IMR-90 (cell line): ENCODE data around the gene DISC1. TPM values are rescaled to one million over a fixed set of nuclear protein-coding genes. Genes with fewer than 3 reads are reported as not detected.

Experiments
- ATAC-seq: fragments of 200-7000 bp; cut with Tn5 transposase; 2 replicates; pipeline ENCODE4 v1.9.1; 2020; ENCODE audit warnings: low read depth, mild to moderate bottlenecking, moderate library complexity
- BruUV-seq: library from RNA; stranded (reverse); fragments of 400-500 nt; replicated peaks from 2 replicates; lab custom pipeline; 2021; lab: Mats Ljungman, UMichigan
- CTCF ChIA-PET: fragments of 300-600 bp; formaldehyde crosslinking; extraction: SDS; loops from one replicate; lab custom pipeline; 2021; ENCODE audit warnings: antibody characterized with exemption; lab: Yijun Ruan, JAX
- POLR2A ChIA-PET: fragments of 300-600 bp; sonication (Branson Sonifier 250); formaldehyde crosslinking; loops from one replicate; lab custom pipeline; 2022; ENCODE audit warnings: antibody characterized with exemption; ENCODE audit not compliant: unreplicated experiment; lab: Charles Lee
- DNase-seq: peaks from one replicate; pipeline ENCODE4 v3.0.0; 2013
- H2AFZ ChIP-seq: replicated peaks from 2 replicates; pipeline ENCODE3; 2013; ENCODE audit warnings: low read length, mild to moderate bottlenecking; ENCODE audit not compliant: poor library complexity
- H2AK5ac ChIP-seq: 2 replicates; pipeline ENCODE4 v1.6.1; 2013; ENCODE audit warnings: low read depth, low read length, inconsistent platforms
- H2AK9ac ChIP-seq: replicated peaks from 2 replicates; pipeline ENCODE3; 2013; ENCODE audit warnings: mild to moderate bottlenecking, low read depth, low read length, moderate library complexity; ENCODE audit not compliant: poor library complexity
- H2BK120ac ChIP-seq: 2 replicates; pipeline ENCODE4 v1.6.1; 2013; ENCODE audit warnings: low read depth, low read length, inconsistent platforms
- H2BK15ac ChIP-seq: 3 replicates; pipeline ENCODE4 v1.6.1; 2013; ENCODE audit warnings: low read depth, low read length, inconsistent platforms
- H2BK20ac ChIP-seq: 2 replicates; pipeline ENCODE4 v1.6.1; 2013; ENCODE audit warnings: low read depth, mild to moderate bottlenecking, inconsistent platforms, low read length, moderate library complexity
- H2BK5ac ChIP-seq: 2 replicates; pipeline ENCODE4 v1.6.1; 2013; ENCODE audit warnings: mild to moderate bottlenecking, low read depth, low read length, inconsistent platforms; ENCODE audit not compliant: poor library complexity, severe bottlenecking
- H3K14ac ChIP-seq: replicated peaks from 2 replicates; pipeline ENCODE4 v1.6.1; 2013; ENCODE audit warnings: low read depth, low read length, inconsistent platforms
- H3K18ac ChIP-seq: 2 replicates; pipeline ENCODE4 v1.6.1; 2013; ENCODE audit warnings: low read depth, low read length, control low read depth
- H3K23ac ChIP-seq: 2 replicates; pipeline ENCODE4 v1.6.1; 2013; ENCODE audit warnings: low read depth, low read length, inconsistent platforms
- H3K27ac ChIP-seq: 2 replicates; pipeline ENCODE4 v1.5.1; 2013; ENCODE audit warnings: mild to moderate bottlenecking, control low read depth, low read length; ENCODE audit not compliant: insufficient read depth
- H3K27me3 ChIP-seq: 2 replicates; pipeline ENCODE4 v1.6.1; 2013; ENCODE audit warnings: low read length; ENCODE audit not compliant: control insufficient read depth, insufficient read depth
- H3K36me3 ChIP-seq: 2 replicates; pipeline ENCODE4 v1.6.1; 2013; ENCODE audit warnings: low read length, mixed read lengths; ENCODE audit not compliant: control insufficient read depth, insufficient read depth
- H3K4ac ChIP-seq: 2 replicates; pipeline ENCODE4 v1.6.1; 2013; ENCODE audit warnings: low read depth, low read length, inconsistent platforms
- H3K4me1 ChIP-seq: 2 replicates; pipeline ENCODE4 v1.6.1; 2013; ENCODE audit warnings: low read length, mixed read lengths; ENCODE audit not compliant: control insufficient read depth, insufficient read depth
- H3K4me2 ChIP-seq: 2 replicates; pipeline ENCODE4 v1.6.1; 2013; ENCODE audit warnings: low read depth, mild to moderate bottlenecking, control low read depth, low read length, moderate library complexity
- H3K4me3 ChIP-seq: 2 replicates; pipeline ENCODE4 v1.5.1; 2013; ENCODE audit warnings: low read depth, mild to moderate bottlenecking, control low read depth, low read length, moderate library complexity; ENCODE audit not compliant: insufficient read depth
- H3K56ac ChIP-seq: 2 replicates; pipeline ENCODE4 v1.6.1; 2013; ENCODE audit warnings: low read length, inconsistent platforms; ENCODE audit not compliant: insufficient read depth; ENCODE audit errors: extremely low read depth
- H3K79me1 ChIP-seq, 2 experiments: 2 replicates each; pipeline ENCODE4 v1.6.1; 2013; ENCODE audit warnings: low read length in 2 of 2, inconsistent platforms in 1 of 2, low read depth in 1 of 2
- H3K9ac ChIP-seq: 2 replicates; pipeline ENCODE4 v1.6.1; 2013; ENCODE audit warnings: low read depth, low read length, control low read depth
- H3K9me1 ChIP-seq: 2 replicates; pipeline ENCODE4 v1.6.1; 2013; ENCODE audit warnings: low read length, inconsistent platforms; ENCODE audit not compliant: insufficient read depth
- H3K9me3 ChIP-seq: 2 replicates; pipeline ENCODE4 v1.6.1; 2013; ENCODE audit warnings: low read length; ENCODE audit not compliant: control insufficient read depth, insufficient read depth
- H4K20me1 ChIP-seq: 2 replicates; pipeline ENCODE4 v1.6.1; 2013; ENCODE audit warnings: low read length, inconsistent platforms; ENCODE audit not compliant: insufficient read depth
- H4K5ac ChIP-seq: 2 replicates; pipeline ENCODE4 v1.6.1; 2013; ENCODE audit warnings: mild to moderate bottlenecking, low read depth, low read length, control low read depth
- H4K8ac ChIP-seq, 2 experiments: 2 replicates each; pipeline ENCODE4 v1.6.1; 2013; ENCODE audit warnings: low read depth in 2 of 2, low read length in 2 of 2, control low read depth in 1 of 2, inconsistent platforms in 1 of 2
- H4K91ac ChIP-seq: 2 replicates; pipeline ENCODE4 v1.6.1; 2013; ENCODE audit warnings: low read depth, low read length, inconsistent platforms; ENCODE audit not compliant: insufficient read depth
- BHLHE40 ChIP-seq: fragments of 150-350 bp; IDR thresholded peaks from 2 replicates; pipeline ENCODE4 v1.6.1; 2016; ENCODE audit warnings: mild to moderate bottlenecking, low read depth, low read length
- CEBPB ChIP-seq: IDR thresholded peaks from 2 replicates; pipeline ENCODE4 v1.6.1; 2012; ENCODE audit warnings: low read depth, low read length, improper control_type of control experiment
- CHD1 ChIP-seq: IDR thresholded peaks from 2 replicates; pipeline ENCODE4 v1.6.1; 2012; ENCODE audit warnings: low read depth, low read length, improper control_type of control experiment
- MAFK ChIP-seq: IDR thresholded peaks from 2 replicates; pipeline ENCODE4 v1.6.1; 2012; ENCODE audit warnings: low read depth, low read length, improper control_type of control experiment
- MAZ ChIP-seq: IDR thresholded peaks from 2 replicates; pipeline ENCODE4 v1.6.1; 2012; ENCODE audit warnings: low read depth, mild to moderate bottlenecking, low read length, improper control_type of control experiment, moderate library complexity, borderline replicate concordance
- MXI1 ChIP-seq: IDR thresholded peaks from 2 replicates; pipeline ENCODE4 v1.6.1; 2012; ENCODE audit warnings: low read depth, mild to moderate bottlenecking, low read length, moderate library complexity, borderline replicate concordance
- NFE2L2 ChIP-seq: fragments of 150-350 bp; IDR thresholded peaks from 2 replicates; pipeline ENCODE4 v1.6.1; 2016; ENCODE audit warnings: low read depth, mild to moderate bottlenecking, low read length
- POLR2A ChIP-seq: IDR thresholded peaks from 2 replicates; pipeline ENCODE4 v1.6.1; 2012; ENCODE audit warnings: mild to moderate bottlenecking, low read depth, low read length
- RAD21 ChIP-seq: IDR thresholded peaks from 2 replicates; pipeline ENCODE4 v1.6.1; 2012; ENCODE audit warnings: low read length, improper control_type of control experiment
- RFX5 ChIP-seq: IDR thresholded peaks from 2 replicates; pipeline ENCODE4 v1.8.0; 2012; ENCODE audit warnings: low read depth, mild to moderate bottlenecking, low read length, moderate library complexity
- SMC3 ChIP-seq: fragments of 150-350 bp; IDR thresholded peaks from 2 replicates; pipeline ENCODE4 v1.6.1; 2016; ENCODE audit warnings: low read depth, mild to moderate bottlenecking, antibody characterized with exemption, low read length, moderate library complexity
- WGBS, 2 experiments: methylation state at CpG; one replicate each; pipeline versions ENCODE4 v1.1.5 to v1.1.7; 2013; ENCODE audit warnings: missing lambda C conversion rate in 2 of 2; ENCODE audit not compliant: insufficient read length in 1 of 2; ENCODE audit errors: extremely low coverage in 2 of 2; 5-methylcytosine and 5-hydroxymethylcytosine counted together
- dilution Hi-C: fragments of 300-500 bp; cut with HindIII; formaldehyde crosslinking; loops from one replicate; pipeline ENCODE4 v1.14.3; 2018; ENCODE audit warnings: low sequenced_read_pairs; ENCODE audit not compliant: unreplicated experiment
- in situ Hi-C: fragments of 300-500 bp; cut with MboI; formaldehyde crosslinking; loops from 3 replicates; pipeline ENCODE4 v1.14.3; 2019; ENCODE audit warnings: low sequenced_read_pairs, inconsistent platforms, mixed read lengths
- intact Hi-C: fragments of 100-400 bp; cut with micrococcal nuclease; formaldehyde crosslinking; loops from 2 replicates; pipeline ENCODE4 v1.10.0; 2022
- polyA plus RNA-seq, 3 experiments: library from polyadenylated mRNA; depleted of rRNA; stranded (reverse); fragments of >200 nt; gene quantifications; 2 replicates each; pipeline ENCODE4 v1.2.3, GENCODE V29; 2012; ENCODE audit warnings: low replicate concordance in 1 of 3
- total RNA-seq: library from RNA; depleted of rRNA; stranded (reverse); fragments of >200 nt; gene quantifications from 2 replicates; pipeline ENCODE4 v1.2.3, GENCODE V29; 2012
- TF ChIP-seq, protein P1 (sequence below): conservative IDR thresholded peaks from 2 replicates; pipeline ENCODE4 v1.5.1; 2012; ENCODE audit warnings: mild to moderate bottlenecking, low read depth, low read length, improper control_type of control experiment
- TF ChIP-seq, protein P2 (sequence below): fragments of 150-350 bp; IDR thresholded peaks from 2 replicates; pipeline ENCODE4 v1.6.1; 2017; ENCODE audit warnings: mild to moderate bottlenecking, antibody characterized with exemption, low read length, low read depth
- TF ChIP-seq, protein P3 (sequence below): fragments of 150-350 bp; IDR thresholded peaks from 2 replicates; pipeline ENCODE4 v1.6.1; 2016; ENCODE audit warnings: low read depth, mild to moderate bottlenecking, low read length, moderate library complexity, borderline replicate concordance

Gene DISC1
- total and polyA plus RNA-seq, 2 of the 4 experiments (the other 2 are of a cell fraction): 2.2 to 7.0 TPM

DNA sequence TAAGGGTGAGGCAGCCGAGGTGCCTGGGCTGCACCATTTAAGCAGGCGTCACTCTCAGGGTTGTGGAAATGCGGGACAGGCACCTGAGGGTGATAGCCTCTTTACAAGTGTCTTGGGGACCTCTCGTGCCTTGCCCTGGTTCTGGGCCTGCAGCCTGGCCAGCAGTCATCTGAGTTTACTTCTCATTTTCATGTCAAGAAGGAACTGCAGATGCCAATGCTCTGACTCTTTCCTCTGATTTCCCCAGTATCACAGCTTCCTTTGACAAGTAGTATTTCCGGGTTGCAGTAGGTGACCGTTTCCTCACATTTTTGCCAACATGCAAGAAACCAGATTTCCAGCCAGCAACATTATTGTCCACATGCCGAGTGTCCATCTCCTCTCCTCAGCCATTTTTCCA, 286.9 kb downstream of the DISC1 start:
- TF ChIP-seq, protein P1, sequence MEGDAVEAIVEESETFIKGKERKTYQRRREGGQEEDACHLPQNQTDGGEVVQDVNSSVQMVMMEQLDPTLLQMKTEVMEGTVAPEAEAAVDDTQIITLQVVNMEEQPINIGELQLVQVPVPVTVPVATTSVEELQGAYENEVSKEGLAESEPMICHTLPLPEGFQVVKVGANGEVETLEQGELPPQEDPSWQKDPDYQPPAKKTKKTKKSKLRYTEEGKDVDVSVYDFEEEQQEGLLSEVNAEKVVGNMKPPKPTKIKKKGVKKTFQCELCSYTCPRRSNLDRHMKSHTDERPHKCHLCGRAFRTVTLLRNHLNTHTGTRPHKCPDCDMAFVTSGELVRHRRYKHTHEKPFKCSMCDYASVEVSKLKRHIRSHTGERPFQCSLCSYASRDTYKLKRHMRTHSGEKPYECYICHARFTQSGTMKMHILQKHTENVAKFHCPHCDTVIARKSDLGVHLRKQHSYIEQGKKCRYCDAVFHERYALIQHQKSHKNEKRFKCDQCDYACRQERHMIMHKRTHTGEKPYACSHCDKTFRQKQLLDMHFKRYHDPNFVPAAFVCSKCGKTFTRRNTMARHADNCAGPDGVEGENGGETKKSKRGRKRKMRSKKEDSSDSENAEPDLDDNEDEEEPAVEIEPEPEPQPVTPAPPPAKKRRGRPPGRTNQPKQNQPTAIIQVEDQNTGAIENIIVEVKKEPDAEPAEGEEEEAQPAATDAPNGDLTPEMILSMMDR: no peak
- no peak for TF ChIP-seq RFX5
- TF ChIP-seq, protein P2, sequence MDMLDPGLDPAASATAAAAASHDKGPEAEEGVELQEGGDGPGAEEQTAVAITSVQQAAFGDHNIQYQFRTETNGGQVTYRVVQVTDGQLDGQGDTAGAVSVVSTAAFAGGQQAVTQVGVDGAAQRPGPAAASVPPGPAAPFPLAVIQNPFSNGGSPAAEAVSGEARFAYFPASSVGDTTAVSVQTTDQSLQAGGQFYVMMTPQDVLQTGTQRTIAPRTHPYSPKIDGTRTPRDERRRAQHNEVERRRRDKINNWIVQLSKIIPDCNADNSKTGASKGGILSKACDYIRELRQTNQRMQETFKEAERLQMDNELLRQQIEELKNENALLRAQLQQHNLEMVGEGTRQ: no peak
- TF ChIP-seq BHLHE40: no peak
- TF ChIP-seq CHD1: no peak
- no peak for TF ChIP-seq RAD21
- no peak for TF ChIP-seq MAZ
- TF ChIP-seq POLR2A: no peak
- TF ChIP-seq, protein P3, sequence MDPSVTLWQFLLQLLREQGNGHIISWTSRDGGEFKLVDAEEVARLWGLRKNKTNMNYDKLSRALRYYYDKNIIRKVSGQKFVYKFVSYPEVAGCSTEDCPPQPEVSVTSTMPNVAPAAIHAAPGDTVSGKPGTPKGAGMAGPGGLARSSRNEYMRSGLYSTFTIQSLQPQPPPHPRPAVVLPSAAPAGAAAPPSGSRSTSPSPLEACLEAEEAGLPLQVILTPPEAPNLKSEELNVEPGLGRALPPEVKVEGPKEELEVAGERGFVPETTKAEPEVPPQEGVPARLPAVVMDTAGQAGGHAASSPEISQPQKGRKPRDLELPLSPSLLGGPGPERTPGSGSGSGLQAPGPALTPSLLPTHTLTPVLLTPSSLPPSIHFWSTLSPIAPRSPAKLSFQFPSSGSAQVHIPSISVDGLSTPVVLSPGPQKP: no peak
- TF ChIP-seq MXI1: no peak
- no peak for TF ChIP-seq MAFK
- TF ChIP-seq NFE2L2: no peak
- no peak for TF ChIP-seq SMC3
- no peak for TF ChIP-seq CEBPB
- no peak overlapping the region for H3K4ac ChIP-seq
- no peak overlapping the region for H4K5ac ChIP-seq
- no peaks in the 10 kb centered on the region for H3K9me3 ChIP-seq
- CTCF ChIA-PET: no interaction called here
- BruUV-seq: no TSS peak
- no peak overlapping the region for H2AFZ ChIP-seq
- H3K56ac ChIP-seq: no peak overlapping the region
- no peak overlapping the region for H2BK5ac ChIP-seq
- intact Hi-C loops: no loop called here
- H3K27ac ChIP-seq: no peak overlapping the region
- no peaks in the 10 kb centered on the region for H4K20me1 ChIP-seq
- H3K14ac ChIP-seq: no peak overlapping the region
- peaks cover 5% of the 10 kb centered on the region for H3K4me1 ChIP-seq
- no peaks in the 10 kb centered on the region for H3K36me3 ChIP-seq
- H2AK5ac ChIP-seq: no peak overlapping the region
- dilution Hi-C loops: no loop called here
- in situ Hi-C loops: no loop called here
- H3K23ac ChIP-seq: no peak overlapping the region
- no peak overlapping the region for H2BK15ac ChIP-seq
- H3K9me1 ChIP-seq: peaks cover 2% of the 10 kb centered on the region
- 0 out of 2 replicates have a peak, but pooled peaks have one; percentile 32 for ATAC-seq
- H3K27me3 ChIP-seq: no peaks in the 10 kb centered on the region
- no peak overlapping the region for H2BK120ac ChIP-seq
- H4K91ac ChIP-seq: no peak overlapping the region
- H3K4me3 ChIP-seq: no peak overlapping the region
- no peak overlapping the region for H4K8ac ChIP-seq
- no peak overlapping the region for H2AK9ac ChIP-seq
- WGBS, 2 experiments: 93% methylated on average over 5 of the region's 7 CpGs; no CpG with 5 or more reads in 1 of the 2 experiments
- H3K79me1 ChIP-seq: peaks cover 0 to 4% of the 10 kb centered on the region in 2 experiments; a peak in 1 of 4 replicates
- H3K4me2 ChIP-seq: no peak overlapping the region
- H2BK20ac ChIP-seq: no peak overlapping the region
- POLR2A ChIA-PET: no interaction called here
- no peak overlapping the region for H3K18ac ChIP-seq
- peak; percentile 24 for DNase-seq
- H3K9ac ChIP-seq: no peak overlapping the region
